Right lobe of liver (tissue), 6 donors: ENCODE results near the gene TICRR. TPM values are rescaled to one million over a fixed set of nuclear protein-coding genes. Genes with fewer than 3 reads are reported as not detected.
A peak's percentile ranks its signal among the peaks of the same experiment; 100 is the strongest.

Experiments used
- ATAC-seq, 4 donors: fragments of 200-7000 bp; cut with Tn5 transposase; one replicate each; pipeline ENCODE4 v1.9.1; 2020; ENCODE audit warnings: mild to moderate bottlenecking in 4 of 4, moderate library complexity in 4 of 4
- DNase-seq, 3 donors: peaks; one replicate each; pipeline ENCODE4 v3.0.0-alpha.2; 2020
- H3K27ac ChIP-seq, 3 donors: fragments of 200-600 bp; one replicate each; pipeline ENCODE4 v1.8.0; 2022
- H3K27me3 ChIP-seq, 2 donors: fragments of 200-600 bp; one replicate each; pipeline ENCODE4 v1.8.0; 2022
- H3K36me3 ChIP-seq, 4 donors: fragments of 200-600 bp; sonication (generic) in 1 of 4; one replicate each; pipeline versions ENCODE4 v1.5.1 to v1.8.0; 2017 to 2022; ENCODE audit warnings: control low read depth in 1 of 4
- H3K4me1 ChIP-seq, 4 donors: fragments of 200-600 bp; sonication (generic) in 1 of 4; one replicate each; pipeline versions ENCODE4 v1.5.1 to v1.8.0; 2017 to 2022; ENCODE audit warnings: control low read depth in 1 of 4
- H3K4me3 ChIP-seq, 3 donors: fragments of 200-600 bp; one replicate each; pipeline ENCODE4 v1.8.0; 2022
- H3K9me3 ChIP-seq, 4 donors: fragments of 200-600 bp; sonication (generic) in 1 of 4; one replicate each; pipeline versions ENCODE4 v1.5.1 to v1.8.0; 2017 to 2022; ENCODE audit warnings: control low read depth in 1 of 4
- POLR2A ChIP-seq: fragments of 450-650 bp; IDR thresholded peaks from one replicate; pipeline ENCODE4 v1.6.1; 2017; ENCODE audit warnings: antibody characterized with exemption, mild to moderate bottlenecking
- WGBS: methylation state at CpG from one replicate; pipeline ENCODE4 v1.1.6; 2018; ENCODE audit warnings: low coverage, low lambda C conversion rate; ENCODE audit not compliant: insufficient coverage; ENCODE audit errors: missing lambda C conversion rate; 5-methylcytosine and 5-hydroxymethylcytosine counted together
- intact Hi-C, 2 donors: fragments of 100-400 bp; cut with DNase I; formaldehyde crosslinking; loops; one replicate each; pipeline versions ENCODE4 v1.11.2 to v1.14.1; 2022
- total RNA-seq, 6 experiments: library from RNA; depleted of rRNA in 2 of 6; stranded (reverse); fragments of >200 nt in 2 of 6; fragmentation: NEBNext Ultra II Directional in 3 of 6; extraction: Animal tissue kit (Norgen Biotek cat#: 25700) in 3 of 6; gene quantifications; one replicate each; pipeline versions ENCODE4 v1.1.0 to v1.2.4, GENCODE V29; 2016 to 2023
- TF ChIP-seq, protein P1 (sequence below), 4 donors: fragments of 200-600 bp in 3 of 4; fragments of 450-650 bp in 1 of 4; IDR thresholded peaks; one replicate each; pipeline versions ENCODE4 v1.5.1 to v1.8.0; 2016 to 2022; ENCODE audit warnings: antibody characterized with exemption in 4 of 4, mild to moderate bottlenecking in 2 of 4
- donor health status: DM: no; HTN: yes; CAD: no.
- donor health status: DM: no; HTN: no; CAD: no.
- donor health status: DM: no; HTN: no; CAD: no.
- donor health status: DM: no; HTN: yes; CAD: no.
- donor health status: DM: no; HTN: yes; CAD: no.

The TICRR gene
- total RNA-seq, 6 experiments from 2014 or later = 0.05 to 1.1 (median 0.24) TPM; not detected in 1

DNA sequence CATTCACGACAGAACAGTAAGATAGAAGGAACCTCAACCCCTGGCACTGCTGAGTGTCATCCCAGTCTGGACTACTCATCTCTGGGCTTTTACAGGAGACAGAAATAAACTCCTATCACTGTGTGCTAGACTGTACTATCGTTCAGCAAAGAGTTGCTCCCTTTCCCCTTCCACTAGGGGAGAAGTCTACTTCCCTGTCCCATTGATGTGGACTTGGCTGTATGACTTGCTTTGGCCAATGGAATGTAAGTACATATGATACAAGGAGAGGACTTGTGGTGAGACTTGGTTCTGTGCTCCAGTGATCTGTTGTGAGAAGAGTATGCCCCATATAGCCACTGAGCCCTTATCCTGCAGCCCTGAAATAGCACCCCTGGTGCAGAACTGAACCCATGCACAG, 85.3 kb downstream of the TICRR start:
- Histone ChIP-seq H3K4me3 (no peak overlapping the region), H3K9me3 (no peaks in the 10 kb centered on the region), H3K27me3 (no peaks in the 10 kb centered on the region), H3K27ac (no peak overlapping the region), H3K4me1 (no peaks in the 10 kb centered on the region), H3K36me3 (no peaks in the 10 kb centered on the region)
- 74% methylated on average over 2 of the region's 2 CpGs for WGBS
- intact Hi-C loops = no loop called here
- TF ChIP-seq POLR2A = no peak
- TF ChIP-seq, protein P1, sequence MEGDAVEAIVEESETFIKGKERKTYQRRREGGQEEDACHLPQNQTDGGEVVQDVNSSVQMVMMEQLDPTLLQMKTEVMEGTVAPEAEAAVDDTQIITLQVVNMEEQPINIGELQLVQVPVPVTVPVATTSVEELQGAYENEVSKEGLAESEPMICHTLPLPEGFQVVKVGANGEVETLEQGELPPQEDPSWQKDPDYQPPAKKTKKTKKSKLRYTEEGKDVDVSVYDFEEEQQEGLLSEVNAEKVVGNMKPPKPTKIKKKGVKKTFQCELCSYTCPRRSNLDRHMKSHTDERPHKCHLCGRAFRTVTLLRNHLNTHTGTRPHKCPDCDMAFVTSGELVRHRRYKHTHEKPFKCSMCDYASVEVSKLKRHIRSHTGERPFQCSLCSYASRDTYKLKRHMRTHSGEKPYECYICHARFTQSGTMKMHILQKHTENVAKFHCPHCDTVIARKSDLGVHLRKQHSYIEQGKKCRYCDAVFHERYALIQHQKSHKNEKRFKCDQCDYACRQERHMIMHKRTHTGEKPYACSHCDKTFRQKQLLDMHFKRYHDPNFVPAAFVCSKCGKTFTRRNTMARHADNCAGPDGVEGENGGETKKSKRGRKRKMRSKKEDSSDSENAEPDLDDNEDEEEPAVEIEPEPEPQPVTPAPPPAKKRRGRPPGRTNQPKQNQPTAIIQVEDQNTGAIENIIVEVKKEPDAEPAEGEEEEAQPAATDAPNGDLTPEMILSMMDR (IDR thresholded peaks at IDR 0.05) = no peak
- DNase-seq = no peak
- no peak for ATAC-seq

GRCh38 chr15:89662893-89663626, 87.8 kb downstream of the TICRR start:
- no peak overlapping the region for H3K4me3 ChIP-seq
- 78% methylated on average over 8 of the region's 11 CpGs for WGBS
- peak overlapping the region in 1 of 3 donors; percentile 1 for H3K27ac ChIP-seq
- H3K27me3 ChIP-seq = no peaks in the 10 kb centered on the region
- ATAC-seq = peak; percentile 49 to 71 (median 62)
- TF ChIP-seq, protein P1 (IDR thresholded peaks at IDR 0.05) = no peak
- TF ChIP-seq POLR2A = no peak
- no peaks in the 10 kb centered on the region for H3K9me3 ChIP-seq
- H3K36me3 ChIP-seq = no peaks in the 10 kb centered on the region
- H3K4me1 ChIP-seq = no peaks in the 10 kb centered on the region
- peak in 2 of 3 donors; percentile 36 to 54 for DNase-seq
- intact Hi-C loops = no loop called here

GRCh38 chr15:89664441-89665350, 89.4 kb downstream of the TICRR start:
- Histone ChIP-seq H3K4me3 (peak overlapping the region in 1 of 3 donors; percentile 3), H3K27me3 (no peaks in the 10 kb centered on the region), H3K27ac (peak overlapping the region in 2 of 3 donors; percentile 29 to 40), H3K36me3 (no peaks in the 10 kb centered on the region), H3K9me3 (no peaks in the 10 kb centered on the region), H3K4me1 (no peaks in the 10 kb centered on the region)
- TF ChIP-seq, protein P1 (IDR thresholded peaks at IDR 0.05) = no peak
- no peak for DNase-seq
- ATAC-seq = no peak
- WGBS = 84% methylated on average over 9 of the region's 13 CpGs
- intact Hi-C loops = no loop called here

DNA sequence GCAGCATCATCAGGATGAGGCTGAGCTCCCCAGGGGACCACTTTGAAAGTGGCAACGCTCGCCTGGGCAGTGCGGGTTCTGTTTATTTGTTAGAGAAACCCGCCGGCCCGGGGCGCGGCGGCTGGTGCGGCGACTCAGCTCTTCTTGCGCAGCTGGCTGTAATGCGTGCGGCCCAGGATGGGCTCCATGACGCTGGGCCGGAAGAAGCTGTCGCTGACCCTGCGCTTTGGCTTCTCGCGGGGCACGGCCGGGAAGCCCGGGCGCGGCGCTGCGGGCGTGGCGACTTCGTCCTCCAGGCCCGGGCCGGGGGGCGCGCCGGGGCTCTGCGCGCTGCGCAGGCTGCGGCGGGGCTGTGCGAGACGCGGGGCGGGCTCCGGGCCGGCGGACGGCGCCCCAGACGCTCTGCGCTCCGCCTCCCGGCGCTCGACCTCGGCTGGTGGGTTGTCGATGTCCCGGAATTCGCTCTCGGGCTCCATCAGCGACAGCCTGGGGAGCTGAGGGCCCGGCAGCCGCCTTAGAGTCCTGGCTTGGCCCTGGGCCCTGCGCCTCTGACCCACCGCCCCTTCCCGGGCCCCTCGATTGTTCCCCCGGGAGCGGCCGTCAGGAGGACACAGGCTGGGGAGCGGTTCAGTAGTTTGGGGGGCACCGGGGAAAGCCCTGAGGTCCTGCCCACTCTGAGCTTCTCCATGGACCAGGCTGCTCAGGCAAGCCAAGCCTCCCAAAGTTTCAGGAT, 90.3 kb downstream of the TICRR start:
- Histone ChIP-seq H3K9me3 (no peaks in the 10 kb centered on the region), H3K27me3 (no peaks in the 10 kb centered on the region), H3K36me3 (no peaks in the 10 kb centered on the region), H3K4me3 (peak overlapping the region in 2 of 3 donors; percentile 3 to 24), H3K27ac (peak overlapping the region; percentile 36 to 54 (median 40)), H3K4me1 (no peaks in the 10 kb centered on the region)
- peak; percentile 37 for TF ChIP-seq POLR2A
- TF ChIP-seq, protein P1 (IDR thresholded peaks at IDR 0.05) = no peak
- WGBS = 0% methylated on average over 2 of the region's 72 CpGs
- intact Hi-C loops = no loop called here
- DNase-seq (peak in 1 of 3 donors; percentile 55), ATAC-seq (peak; percentile 55 to 78 (median 57))
